ENCODE measurements around the gene CNTNAP2. TPM values are rescaled to one million over a fixed set of nuclear protein-coding genes. Genes with fewer than 3 reads are reported as not detected.
A peak's percentile ranks its signal among the peaks of the same experiment; 100 is the strongest.

Gene CNTNAP2
- total and polyA plus RNA-seq, 9 of the 15 experiments (the other 6 are each of a cell fraction or from before 2014, with no cell fraction given): 0.04 to 0.62 (median 0.09) TPM; not detected in 4

- TF ChIP-seq, protein P1, sequence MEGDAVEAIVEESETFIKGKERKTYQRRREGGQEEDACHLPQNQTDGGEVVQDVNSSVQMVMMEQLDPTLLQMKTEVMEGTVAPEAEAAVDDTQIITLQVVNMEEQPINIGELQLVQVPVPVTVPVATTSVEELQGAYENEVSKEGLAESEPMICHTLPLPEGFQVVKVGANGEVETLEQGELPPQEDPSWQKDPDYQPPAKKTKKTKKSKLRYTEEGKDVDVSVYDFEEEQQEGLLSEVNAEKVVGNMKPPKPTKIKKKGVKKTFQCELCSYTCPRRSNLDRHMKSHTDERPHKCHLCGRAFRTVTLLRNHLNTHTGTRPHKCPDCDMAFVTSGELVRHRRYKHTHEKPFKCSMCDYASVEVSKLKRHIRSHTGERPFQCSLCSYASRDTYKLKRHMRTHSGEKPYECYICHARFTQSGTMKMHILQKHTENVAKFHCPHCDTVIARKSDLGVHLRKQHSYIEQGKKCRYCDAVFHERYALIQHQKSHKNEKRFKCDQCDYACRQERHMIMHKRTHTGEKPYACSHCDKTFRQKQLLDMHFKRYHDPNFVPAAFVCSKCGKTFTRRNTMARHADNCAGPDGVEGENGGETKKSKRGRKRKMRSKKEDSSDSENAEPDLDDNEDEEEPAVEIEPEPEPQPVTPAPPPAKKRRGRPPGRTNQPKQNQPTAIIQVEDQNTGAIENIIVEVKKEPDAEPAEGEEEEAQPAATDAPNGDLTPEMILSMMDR (IDR thresholded peaks at IDR 0.05 in 2 of 3, conservative IDR thresholded peaks at IDR 0.05 in 1 of 3; ENCODE audit: insufficient read depth in 2 of 3, low read depth in 1 of 3, low read length in 3 of 3): peak; percentile 17 to 27 (median 19); a peak in 3 of 6 replicates
- TF ChIP-seq MNT (conservative IDR thresholded peaks at IDR 0.05): no peak
- TF ChIP-seq ATF1 (CRISPR knock-in tag; IDR thresholded peaks at IDR 0.05): no peak
- TF ChIP-seq ATF1 (tag; IDR thresholded peaks at IDR 0.05): no peak
- TF ChIP-seq, protein P2, sequence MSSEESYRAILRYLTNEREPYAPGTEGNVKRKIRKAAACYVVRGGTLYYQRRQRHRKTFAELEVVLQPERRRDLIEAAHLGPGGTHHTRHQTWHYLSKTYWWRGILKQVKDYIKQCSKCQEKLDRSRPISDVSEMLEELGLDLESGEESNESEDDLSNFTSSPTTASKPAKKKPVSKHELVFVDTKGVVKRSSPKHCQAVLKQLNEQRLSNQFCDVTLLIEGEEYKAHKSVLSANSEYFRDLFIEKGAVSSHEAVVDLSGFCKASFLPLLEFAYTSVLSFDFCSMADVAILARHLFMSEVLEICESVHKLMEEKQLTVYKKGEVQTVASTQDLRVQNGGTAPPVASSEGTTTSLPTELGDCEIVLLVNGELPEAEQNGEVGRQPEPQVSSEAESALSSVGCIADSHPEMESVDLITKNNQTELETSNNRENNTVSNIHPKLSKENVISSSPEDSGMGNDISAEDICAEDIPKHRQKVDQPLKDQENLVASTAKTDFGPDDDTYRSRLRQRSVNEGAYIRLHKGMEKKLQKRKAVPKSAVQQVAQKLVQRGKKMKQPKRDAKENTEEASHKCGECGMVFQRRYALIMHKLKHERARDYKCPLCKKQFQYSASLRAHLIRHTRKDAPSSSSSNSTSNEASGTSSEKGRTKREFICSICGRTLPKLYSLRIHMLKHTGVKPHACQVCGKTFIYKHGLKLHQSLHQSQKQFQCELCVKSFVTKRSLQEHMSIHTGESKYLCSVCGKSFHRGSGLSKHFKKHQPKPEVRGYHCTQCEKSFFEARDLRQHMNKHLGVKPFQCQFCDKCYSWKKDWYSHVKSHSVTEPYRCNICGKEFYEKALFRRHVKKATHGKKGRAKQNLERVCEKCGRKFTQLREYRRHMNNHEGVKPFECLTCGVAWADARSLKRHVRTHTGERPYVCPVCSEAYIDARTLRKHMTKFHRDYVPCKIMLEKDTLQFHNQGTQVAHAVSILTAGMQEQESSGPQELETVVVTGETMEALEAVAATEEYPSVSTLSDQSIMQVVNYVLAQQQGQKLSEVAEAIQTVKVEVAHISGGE (CRISPR knock-in tag; IDR thresholded peaks at IDR 0.05): 0 out of 6 replicates have a peak, but pooled peaks of 1 of the 3 experiments have one; percentile 22
- no peak for TF ChIP-seq TRIM28 (IDR thresholded peaks at IDR 0.05)
- no peak for TF ChIP-seq ZNF133 (CRISPR knock-in tag; IDR thresholded peaks at IDR 0.05)
- TF ChIP-seq HOXB6 (CRISPR knock-in tag; IDR thresholded peaks at IDR 0.05; ENCODE audit: borderline replicate concordance): no peak
- no peak for TF ChIP-seq SRSF9 (IDR thresholded peaks at IDR 0.05; ENCODE audit: borderline replicate concordance, low read depth, low read length)
- no peak for TF ChIP-seq ZNF717 (CRISPR knock-in tag; IDR thresholded peaks at IDR 0.05)
- TF ChIP-seq ARID3B (CRISPR knock-in tag; IDR thresholded peaks at IDR 0.05; ENCODE audit: borderline replicate concordance): no peak
Observed at GRCh38 chr7:148110097-148110868, 1993.7 kb downstream of the CNTNAP2 start (continued).
